Measurements from ENCODE around the gene LGALS9C.
"Not testable (repeated sequence)": the region's sequence is repeated elsewhere in the genome, so short reads cannot be mapped to it uniquely, and the experiment has no call there.

LGALS9C gene

GRCh38 chr17:18476508-18477308 is at the start of gene LGALS9C:
Gene LGALS9C (plus strand): TSS chr17:18476789. CDS start chr17:18476855, 66 bp downstream.
- DNase-seq, result not testable (repeated sequence)

GRCh38 chr17:18432206-18432605 is 44.4 kb upstream of the LGALS9C start:
- not testable (repeated sequence) for DNase-seq

GRCh38 chr17:18439465-18439870 is 37.1 kb upstream of the LGALS9C start:
- DNase-seq, result not testable (repeated sequence)

GRCh38 chr17:18442093-18442492 is 34.5 kb upstream of the LGALS9C start:
- DNase-seq, result not testable (repeated sequence)

- not testable (repeated sequence) for DNase-seq
Measured at GRCh38 chr17:18442532-18442931, 34.1 kb upstream of the LGALS9C start.

- DNase-seq, result not testable (repeated sequence)
Measured at GRCh38 chr17:18447476-18448205, 28.9 kb upstream of the LGALS9C start.

- not testable (repeated sequence) for DNase-seq
Measured at GRCh38 chr17:18448311-18448710, 28.3 kb upstream of the LGALS9C start.

- not testable (repeated sequence) for DNase-seq
Measured at GRCh38 chr17:18449833-18450232, 26.8 kb upstream of the LGALS9C start.

- not testable (repeated sequence) for DNase-seq
Measured at GRCh38 chr17:18450998-18451397, 25.6 kb upstream of the LGALS9C start.

GRCh38 chr17:18451969-18452368 is 24.6 kb upstream of the LGALS9C start:
- DNase-seq, result not testable (repeated sequence)

- DNase-seq, result not testable (repeated sequence)
Measured at GRCh38 chr17:18459035-18459434, 17.6 kb upstream of the LGALS9C start.

GRCh38 chr17:18463831-18464502 is 12.6 kb upstream of the LGALS9C start:
- not testable (repeated sequence) for DNase-seq

- not testable (repeated sequence) for DNase-seq
Measured at GRCh38 chr17:18466250-18466983, 10.2 kb upstream of the LGALS9C start.

- DNase-seq, result not testable (repeated sequence)
Measured at GRCh38 chr17:18467001-18467400, 9.6 kb upstream of the LGALS9C start.

GRCh38 chr17:18468472-18469171 is 8.0 kb upstream of the LGALS9C start:
- not testable (repeated sequence) for DNase-seq

- DNase-seq, result not testable (repeated sequence)
Measured at GRCh38 chr17:18469837-18470236, 6.8 kb upstream of the LGALS9C start.

GRCh38 chr17:18470345-18470930 is 6.2 kb upstream of the LGALS9C start:
- not testable (repeated sequence) for DNase-seq

- not testable (repeated sequence) for DNase-seq
Measured at GRCh38 chr17:18473967-18474366, 2.6 kb upstream of the LGALS9C start.

- not testable (repeated sequence) for DNase-seq
Measured at GRCh38 chr17:18474754-18475153, 1.8 kb upstream of the LGALS9C start.

- DNase-seq, result not testable (repeated sequence)
Measured at GRCh38 chr17:18477367-18477766, 778 bp downstream of the LGALS9C start.

- DNase-seq, result not testable (repeated sequence)
Measured at GRCh38 chr17:18478362-18478761, 1.8 kb downstream of the LGALS9C start.
